Caco-2 (cell line): ENCODE results near the gene AATK. TPM values are rescaled to one million over a fixed set of nuclear protein-coding genes. Genes with fewer than 3 reads are reported as not detected.

Source experiments
- BruUV-seq: library from RNA; stranded (reverse); fragments of 400-500 nt; replicated peaks from 2 replicates; lab custom pipeline; 2021; lab: Mats Ljungman, UMichigan
- CTCF ChIA-PET: fragments of 300-600 bp; sonication (Branson Sonifier 250); formaldehyde crosslinking; loops from one replicate; lab custom pipeline; 2022; ENCODE audit warnings: antibody characterized with exemption; lab: Charles Lee
- POLR2A ChIA-PET: fragments of 300-600 bp; sonication (Branson Sonifier 250); formaldehyde crosslinking; loops from one replicate; lab custom pipeline; 2022; ENCODE audit warnings: antibody characterized with exemption; lab: Charles Lee
- DNase-seq, 2 experiments: peaks; one replicate each; pipeline versions ENCODE4 v3.0.0 to v3.0.0-alpha.2; 2020 to 2022
- H3K27me3 ChIP-seq: replicated peaks from 2 replicates; pipeline ENCODE4 v1.6.0; 2011; ENCODE audit warnings: low read length; ENCODE audit not compliant: control insufficient read depth, insufficient read depth
- H3K36me3 ChIP-seq: 2 replicates; pipeline ENCODE4 v1.5.1; 2011; ENCODE audit warnings: low read length; ENCODE audit not compliant: control insufficient read depth, insufficient read depth
- H3K4me1 ChIP-seq: fragments of 250-450 bp; sonication (Bioruptor Pico); 2 replicates; pipeline ENCODE4 v1.5.1; 2020; ENCODE audit warnings: mild to moderate bottlenecking
- H3K4me3 ChIP-seq: 2 replicates; pipeline ENCODE4 v1.5.1; 2011; ENCODE audit warnings: low read depth, mild to moderate bottlenecking, control low read depth, low read length
- H3K9me3 ChIP-seq: fragments of 250-450 bp; sonication (Bioruptor Pico); 2 replicates; pipeline ENCODE4 v1.5.1; 2020; ENCODE audit warnings: mild to moderate bottlenecking, moderate library complexity
- H3K27ac Mint-ChIP-seq: one replicate; pipeline ENCODE4 v1.8.0; 2022; ENCODE audit warnings: mixed read lengths; ENCODE audit not compliant: unreplicated experiment
- H3K27me3 Mint-ChIP-seq: one replicate; pipeline ENCODE4 v1.8.0; 2022; ENCODE audit warnings: mixed read lengths; ENCODE audit not compliant: insufficient read depth, unreplicated experiment
- H3K36me3 Mint-ChIP-seq: one replicate; pipeline ENCODE4 v1.8.0; 2022; ENCODE audit warnings: mild to moderate bottlenecking, mixed read lengths; ENCODE audit not compliant: insufficient read depth, unreplicated experiment
- H3K4me1 Mint-ChIP-seq: one replicate; pipeline ENCODE4 v1.8.0; 2022; ENCODE audit warnings: low read depth, mixed read lengths; ENCODE audit not compliant: unreplicated experiment
- H3K4me3 Mint-ChIP-seq: one replicate; pipeline ENCODE4 v1.8.0; 2022; ENCODE audit warnings: mild to moderate bottlenecking, moderate library complexity, mixed read lengths; ENCODE audit not compliant: unreplicated experiment
- H3K9me3 Mint-ChIP-seq: one replicate; pipeline ENCODE4 v1.8.0; 2022; ENCODE audit warnings: mixed read lengths; ENCODE audit not compliant: unreplicated experiment
- CTCF ChIP-seq, 2 experiments: fragments of 200-600 bp in 1 of 2; IDR thresholded peaks; 1 replicate in 1 of 2; 2 replicates in 1 of 2; pipeline versions ENCODE4 v1.5.1 to v1.8.0; 2011 to 2022; ENCODE audit warnings: antibody characterized with exemption in 1 of 2, control low read depth in 1 of 2, inconsistent platforms in 1 of 2, low read depth in 1 of 2, low read length in 1 of 2, mild to moderate bottlenecking in 1 of 2, moderate library complexity in 1 of 2; ENCODE audit not compliant: insufficient read depth in 1 of 2, severe bottlenecking in 1 of 2, unreplicated experiment in 1 of 2
- intact Hi-C: fragments of 100-400 bp; cut with micrococcal nuclease; formaldehyde crosslinking; loops from one replicate; pipeline ENCODE4 v1.10.0; 2022; ENCODE audit not compliant: unreplicated experiment
- total RNA-seq: library from RNA; stranded (reverse); gene quantifications from 2 replicates; pipeline ENCODE4 v1.2.3, GENCODE V29; 2022

The AATK gene
- total RNA-seq, 1 experiment from 2014 or later: 26.6 TPM

GRCh38 chr17:81138500-81138899, 27.5 kb downstream of the AATK start:
- Mint-ChIP-seq H3K36me3 (peaks cover 8% of the 10 kb centered on the region), H3K9me3 (no peaks in the 10 kb centered on the region), H3K4me3 (no peak overlapping the region), H3K27ac (no peak overlapping the region), H3K4me1 (peaks cover 3% of the 10 kb centered on the region), H3K27me3 (no peaks in the 10 kb centered on the region)
- no peaks in the 10 kb centered on the region for H3K36me3 ChIP-seq
- POLR2A ChIA-PET: no interaction called here
- H3K4me1 ChIP-seq: peaks cover 21% of the 10 kb centered on the region
- H3K27me3 ChIP-seq: no peaks in the 10 kb centered on the region
- intact Hi-C loops: no loop called here
- no peak for DNase-seq
- BruUV-seq: no TSS peak
- CTCF ChIA-PET: no interaction called here
- no peak overlapping the region for H3K4me3 ChIP-seq
- TF ChIP-seq CTCF (IDR thresholded peaks at IDR 0.05; ENCODE audit: insufficient read depth in 1 of 2, low read depth in 1 of 2, low read length in 1 of 2, severe bottlenecking in 1 of 2, unreplicated experiment in 1 of 2): no peak
- peaks cover 12% of the 10 kb centered on the region for H3K9me3 ChIP-seq

GRCh38 chr17:81138083-81138482, 27.9 kb downstream of the AATK start:
- Histone ChIP-seq H3K36me3 (no peaks in the 10 kb centered on the region), H3K4me1 (peaks cover 24% of the 10 kb centered on the region), H3K4me3 (no peak overlapping the region), H3K9me3 (peaks cover 12% of the 10 kb centered on the region), H3K27me3 (no peaks in the 10 kb centered on the region)
- ChIA-PET POLR2A (no interaction called here), CTCF (no interaction called here)
- Mint-ChIP-seq H3K27me3 (no peaks in the 10 kb centered on the region), H3K36me3 (peaks cover 8% of the 10 kb centered on the region), H3K9me3 (no peaks in the 10 kb centered on the region), H3K4me1 (peaks cover 5% of the 10 kb centered on the region), H3K27ac (no peak overlapping the region), H3K4me3 (no peak overlapping the region)
- intact Hi-C loops: no loop called here
- DNase-seq: no peak
- TF ChIP-seq CTCF (IDR thresholded peaks at IDR 0.05; ENCODE audit: insufficient read depth in 1 of 2, low read depth in 1 of 2, low read length in 1 of 2, severe bottlenecking in 1 of 2, unreplicated experiment in 1 of 2): no peak
- no TSS peak for BruUV-seq

GRCh38 chr17:81137248-81137647, 28.8 kb downstream of the AATK start:
- intact Hi-C loops: no loop called here
- no peaks in the 10 kb centered on the region for H3K9me3 Mint-ChIP-seq
- no peak overlapping the region for H3K4me3 ChIP-seq
- peaks cover 12% of the 10 kb centered on the region for H3K9me3 ChIP-seq
- H3K27ac Mint-ChIP-seq: no peak overlapping the region
- DNase-seq: no peak
- no peaks in the 10 kb centered on the region for H3K36me3 ChIP-seq
- H3K4me1 ChIP-seq: peaks cover 28% of the 10 kb centered on the region
- ChIA-PET CTCF (no interaction called here), POLR2A (no interaction called here)
- no peaks in the 10 kb centered on the region for H3K27me3 ChIP-seq
- no TSS peak for BruUV-seq
- peaks cover 5% of the 10 kb centered on the region for H3K4me1 Mint-ChIP-seq
- H3K27me3 Mint-ChIP-seq: no peaks in the 10 kb centered on the region
- no peak overlapping the region for H3K4me3 Mint-ChIP-seq
- no peak for TF ChIP-seq CTCF (IDR thresholded peaks at IDR 0.05; ENCODE audit: insufficient read depth in 1 of 2, low read depth in 1 of 2, low read length in 1 of 2, severe bottlenecking in 1 of 2, unreplicated experiment in 1 of 2)
- H3K36me3 Mint-ChIP-seq: peaks cover 8% of the 10 kb centered on the region
